COLO829 (cell line): ENCODE data around the gene ZNF236.

Source experiments
- DNase-seq: peaks from one replicate; pipeline ENCODE4 v3.0.0; 2012; ENCODE audit warnings: low spot score

Gene ZNF236

GRCh38 chr18:76821356-76821874 is 942 bp upstream of the ZNF236 start:
- DNase-seq, result no peak

DNA sequence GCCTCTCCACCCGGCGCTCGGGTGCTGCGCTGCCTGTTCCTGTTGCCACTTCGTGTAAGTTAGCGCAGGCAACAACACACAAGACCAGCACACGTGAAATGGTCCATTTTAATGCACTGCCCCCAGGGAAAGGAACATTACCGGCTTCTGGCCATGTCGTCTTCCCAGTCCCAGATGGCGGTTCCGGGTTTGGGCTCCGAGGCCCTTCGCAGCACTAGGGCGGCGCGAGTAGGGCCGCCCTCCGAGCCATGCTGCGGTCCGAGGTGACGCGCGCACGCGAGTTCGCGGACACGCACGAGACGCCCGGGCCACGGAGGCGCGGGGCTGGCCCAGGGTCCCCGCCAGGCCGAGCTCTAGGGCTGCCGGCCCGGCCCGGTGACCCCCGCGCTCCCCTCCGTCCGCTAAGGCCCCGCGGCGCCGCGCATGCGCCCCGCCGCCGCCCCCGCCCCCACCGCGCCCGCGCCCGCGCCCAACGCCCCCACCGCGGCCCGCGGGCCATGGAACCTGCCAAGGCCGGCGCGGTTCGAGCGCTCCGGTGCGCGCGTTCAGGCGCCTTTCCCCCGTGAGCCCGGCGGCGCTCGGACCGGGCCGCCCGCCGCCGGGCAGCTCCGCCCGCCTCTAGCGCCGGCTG is 367 bp upstream of the ZNF236 start:
- peak; percentile 52 for DNase-seq

DNA sequence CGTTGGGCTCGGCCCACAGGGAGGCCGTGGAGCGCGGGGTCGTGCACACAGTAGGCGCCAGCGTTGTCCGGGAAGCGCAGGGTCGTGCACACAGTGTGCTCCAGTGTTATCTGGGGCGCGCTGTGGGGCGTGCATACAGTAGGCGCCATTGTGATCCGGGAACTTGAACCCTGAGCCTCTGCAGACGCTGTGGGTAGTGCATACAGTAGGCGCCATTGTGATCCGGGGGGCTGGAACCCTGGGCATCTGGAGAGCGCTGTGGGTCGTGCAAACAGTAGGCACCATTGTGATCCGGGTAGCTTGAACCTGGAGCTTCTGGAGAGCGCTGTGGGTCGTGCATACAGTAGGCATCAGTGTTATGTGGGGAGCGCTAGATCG is 793 bp downstream of the ZNF236 start:
- no peak for DNase-seq

- no peak for DNase-seq
These were observed 1.2 kb downstream of the ZNF236 start for GRCh38 chr18:76823587-76824011.

DNA sequence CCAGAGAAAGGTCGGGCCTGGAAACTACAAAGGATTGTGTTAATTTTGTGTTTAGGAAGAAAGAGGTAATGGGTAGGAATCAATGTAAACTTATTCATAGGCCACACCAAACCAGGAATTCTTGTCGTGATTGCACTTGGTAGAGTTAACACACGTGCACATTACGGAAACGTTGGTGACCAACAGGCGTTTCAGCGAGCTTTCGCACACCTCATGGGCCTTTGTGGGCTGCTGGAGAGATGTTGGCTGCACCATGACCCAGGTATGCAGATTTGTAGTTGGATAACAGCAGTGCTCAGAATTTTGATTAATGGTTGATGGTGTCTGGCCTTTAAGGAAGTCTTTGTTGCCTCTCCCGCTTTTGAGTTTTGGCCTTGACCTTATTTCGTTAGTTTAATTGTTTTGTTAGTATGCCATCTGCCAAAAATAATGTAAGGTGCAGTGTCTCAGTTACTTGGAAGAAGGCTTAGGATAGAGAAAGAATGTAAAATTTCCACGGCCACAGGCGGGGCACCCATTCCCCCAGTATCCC is 1.9 kb downstream of the ZNF236 start:
- DNase-seq, result no peak

DNA sequence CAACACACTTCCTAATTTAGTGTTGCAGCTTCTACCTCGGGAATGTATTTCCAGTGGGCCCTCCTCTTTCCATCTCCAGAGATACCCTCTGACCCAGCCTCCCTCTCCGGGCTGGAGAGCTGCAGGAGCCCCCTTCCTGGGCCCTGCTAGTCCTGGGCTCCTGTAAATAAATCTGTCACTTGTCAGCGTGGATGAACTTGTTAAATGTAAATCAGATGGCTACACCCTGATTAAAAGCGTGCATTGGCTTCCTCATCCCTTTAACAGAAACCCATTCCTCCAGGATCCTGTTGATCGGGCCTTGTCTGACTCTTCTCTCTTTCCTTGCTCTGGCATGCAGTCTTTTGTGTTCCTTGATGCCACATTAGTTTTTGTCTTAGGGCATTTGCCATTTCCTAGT is 2.4 kb downstream of the ZNF236 start:
- no peak for DNase-seq

DNA sequence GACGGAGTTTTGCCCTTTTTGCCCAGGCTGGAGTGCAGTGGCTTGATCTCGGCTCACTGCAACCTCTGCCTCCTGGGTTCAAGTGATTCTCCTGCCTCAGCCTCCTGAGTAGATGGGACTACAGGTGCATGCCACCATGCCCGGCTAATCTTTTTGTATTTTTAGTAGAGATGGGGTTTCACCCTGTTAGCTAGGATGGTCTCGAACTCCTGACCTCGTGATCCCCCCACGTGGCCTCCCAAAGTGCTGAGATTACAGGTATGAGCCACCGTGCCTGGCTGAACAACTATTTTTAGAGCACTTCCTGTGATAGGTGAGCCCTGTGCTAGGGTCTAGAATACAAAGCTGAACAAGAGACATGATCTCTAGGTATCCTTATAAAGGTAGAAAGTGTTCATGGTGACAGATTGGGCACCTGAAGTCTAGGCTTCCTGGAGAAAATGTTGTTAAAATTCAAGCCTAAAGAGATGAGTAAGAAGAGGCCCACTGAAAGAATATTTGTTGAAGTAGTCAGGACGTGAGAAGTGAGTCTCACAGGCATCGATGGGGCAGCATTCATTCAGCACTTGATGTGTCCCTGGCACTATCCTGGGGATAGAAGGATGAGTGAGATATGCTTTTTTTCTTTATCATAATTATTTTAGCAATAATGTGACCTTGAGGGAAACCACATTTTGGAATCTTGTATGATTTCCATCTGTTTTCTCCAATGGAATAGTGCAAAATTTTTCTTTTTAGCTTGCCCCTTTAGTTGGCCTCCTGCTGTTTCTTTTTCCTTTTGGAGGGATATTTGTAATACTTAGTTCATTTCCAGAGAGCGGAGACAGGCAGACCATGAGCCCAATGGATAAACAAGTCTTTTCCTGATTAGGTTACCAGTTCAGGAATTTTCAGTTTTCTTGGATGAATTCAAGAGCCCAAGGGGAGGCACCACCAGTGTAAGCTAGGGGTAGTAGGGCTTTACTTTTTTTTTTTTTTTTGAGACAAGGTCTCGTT is 5.1 kb downstream of the ZNF236 start:
- no peak for DNase-seq

GRCh38 chr18:76834379-76834778 is 12.0 kb downstream of the ZNF236 start:
- DNase-seq, result no peak

DNA sequence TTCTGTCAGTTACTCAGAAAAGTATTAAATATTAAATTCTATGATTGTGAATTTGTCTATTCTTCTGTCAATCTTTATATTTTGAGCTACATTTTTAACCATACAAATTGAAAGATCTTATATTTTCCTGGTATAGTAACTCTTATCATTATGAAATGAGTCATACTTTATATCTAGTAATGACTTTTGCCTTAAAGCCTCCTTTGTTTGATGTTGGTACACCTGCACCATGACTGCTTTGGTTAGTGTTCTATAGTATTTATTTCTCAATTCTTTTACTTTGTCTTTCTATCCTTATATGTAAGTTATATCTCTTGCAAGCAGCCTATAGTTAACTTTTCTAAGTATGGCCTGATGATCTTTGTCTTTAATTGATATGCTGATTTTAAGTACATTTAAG is 13.0 kb downstream of the ZNF236 start:
- DNase-seq, result no peak

- DNase-seq, result no peak
These were observed 14.7 kb downstream of the ZNF236 start for GRCh38 chr18:76837071-76837470.

GRCh38 chr18:76838182-76838581 is 15.8 kb downstream of the ZNF236 start:
- DNase-seq, result no peak

GRCh38 chr18:76839086-76839794 is 16.9 kb downstream of the ZNF236 start:
- DNase-seq, result no peak

GRCh38 chr18:76842837-76843530 is 20.6 kb downstream of the ZNF236 start:
- no peak for DNase-seq

GRCh38 chr18:76844144-76844543 is 21.8 kb downstream of the ZNF236 start:
- no peak for DNase-seq

GRCh38 chr18:76844742-76845477 is 22.6 kb downstream of the ZNF236 start:
- DNase-seq, result no peak

GRCh38 chr18:76846217-76846616 is 23.9 kb downstream of the ZNF236 start:
- no peak for DNase-seq

DNA sequence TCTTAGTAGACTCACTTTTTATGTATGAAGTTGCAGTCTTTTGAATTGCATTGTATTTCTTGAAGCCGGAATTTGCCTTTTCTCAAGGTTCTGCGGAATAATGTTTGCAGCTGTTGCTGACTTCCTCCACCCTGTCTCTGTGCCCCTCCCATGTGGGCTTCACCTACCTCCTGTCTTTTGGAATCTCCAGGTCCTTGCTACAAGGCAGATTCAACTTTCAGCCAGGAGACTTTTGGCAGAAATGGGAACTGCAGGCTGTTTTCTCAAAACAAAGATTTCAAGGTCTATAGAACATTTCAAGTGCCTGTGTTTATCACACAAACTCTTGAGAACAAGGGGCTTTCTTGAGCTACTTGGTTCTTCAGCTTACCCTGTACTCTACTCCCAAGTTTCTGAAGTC is 25.6 kb downstream of the ZNF236 start:
- no peak for DNase-seq

DNA sequence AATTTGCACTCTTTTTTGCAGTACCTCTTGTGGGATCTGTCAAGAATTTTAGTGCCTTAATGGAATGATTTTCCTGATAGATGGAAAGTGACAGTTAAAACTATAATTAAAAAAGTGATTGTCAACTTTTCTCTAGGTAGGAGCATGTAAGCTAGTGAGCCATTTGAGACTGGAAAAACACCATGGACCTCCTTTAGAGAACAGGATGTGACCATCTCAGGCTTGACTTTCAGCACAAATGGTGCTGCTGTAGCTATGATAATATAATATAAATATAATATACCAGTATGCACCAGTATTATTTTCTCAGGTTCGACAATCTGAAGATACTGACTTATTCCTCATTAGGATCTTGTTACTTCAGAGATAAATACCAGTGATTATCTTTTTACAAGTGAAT is 27.8 kb downstream of the ZNF236 start:
- no peak for DNase-seq

GRCh38 chr18:76855594-76855993 is 33.2 kb downstream of the ZNF236 start:
- DNase-seq, result no peak

- no peak for DNase-seq
These were observed 35.1 kb downstream of the ZNF236 start for GRCh38 chr18:76857476-76857875.
